Mesenchymal stem cell (in vitro differentiated cells and primary cell): ENCODE measurements around the gene EFEMP1.

ENCODE experiments used
- DNase-seq: peaks from one replicate; pipeline ENCODE4 v3.0.0-alpha.2; 2013
- H2AFZ ChIP-seq: one replicate; pipeline ENCODE4 v1.6.1; 2013; ENCODE audit warnings: low read depth, mild to moderate bottlenecking, control low read depth, inconsistent platforms, low read length, moderate library complexity
- H2AK5ac ChIP-seq: 2 replicates; pipeline ENCODE4 v1.6.1; 2013; ENCODE audit warnings: low read length, moderate library complexity, mild to moderate bottlenecking, inconsistent platforms; ENCODE audit not compliant: severe bottlenecking
- H2BK120ac ChIP-seq: one replicate; pipeline ENCODE4 v1.6.1; 2013; ENCODE audit warnings: low read depth, mild to moderate bottlenecking, inconsistent platforms, low read length, moderate library complexity
- H2BK12ac ChIP-seq, 2 experiments: one replicate each; pipeline ENCODE4 v1.6.1; 2013; ENCODE audit warnings: inconsistent platforms in 2 of 2, low read length in 2 of 2, mild to moderate bottlenecking in 2 of 2, moderate library complexity in 2 of 2, control low read depth in 1 of 2
- H2BK15ac ChIP-seq: one replicate; pipeline ENCODE4 v1.6.1; 2013; ENCODE audit warnings: mild to moderate bottlenecking, low read depth, inconsistent platforms; ENCODE audit not compliant: poor library complexity, severe bottlenecking
- H2BK5ac ChIP-seq: 2 replicates; pipeline ENCODE4 v1.6.1; 2013; ENCODE audit warnings: low read depth, mild to moderate bottlenecking, low read length, control low read depth, inconsistent platforms; ENCODE audit not compliant: poor library complexity, severe bottlenecking
- H3K14ac ChIP-seq, 2 experiments: one replicate each; pipeline ENCODE4 v1.6.1; 2013; ENCODE audit warnings: inconsistent platforms in 2 of 2, low read length in 2 of 2, control low read depth in 1 of 2, mild to moderate bottlenecking in 1 of 2, moderate library complexity in 1 of 2
- H3K18ac ChIP-seq, 2 experiments: one replicate each; pipeline ENCODE4 v1.6.1; 2013; ENCODE audit warnings: inconsistent platforms in 2 of 2, low read length in 2 of 2, control low read depth in 1 of 2, low read depth in 1 of 2, mild to moderate bottlenecking in 1 of 2
- H3K23ac ChIP-seq, 2 experiments: one replicate each; pipeline ENCODE4 v1.6.1; 2013; ENCODE audit warnings: inconsistent platforms in 2 of 2, low read length in 2 of 2, mild to moderate bottlenecking in 2 of 2, moderate library complexity in 2 of 2, control low read depth in 1 of 2
- H3K27ac ChIP-seq: 2 replicates; pipeline ENCODE4 v1.5.1; 2013; ENCODE audit warnings: mild to moderate bottlenecking, moderate library complexity, low read length, control low read depth, inconsistent platforms; ENCODE audit not compliant: poor library complexity, severe bottlenecking
- H3K27me3 ChIP-seq, 2 experiments: 2 replicates each; pipeline versions ENCODE4 v1.6.1 to v1.7.0; 2013; ENCODE audit warnings: low read length in 2 of 2, mild to moderate bottlenecking in 2 of 2, moderate library complexity in 2 of 2, control low read depth in 1 of 2, inconsistent platforms in 1 of 2; ENCODE audit not compliant: control insufficient read depth in 1 of 2, insufficient read depth in 1 of 2
- H3K36me3 ChIP-seq, 2 experiments: 2 replicates each; pipeline versions ENCODE4 v1.6.1 to v1.7.0; 2013; ENCODE audit warnings: low read length in 2 of 2, control low read depth in 1 of 2, inconsistent platforms in 1 of 2, low read depth in 1 of 2, mild to moderate bottlenecking in 1 of 2; ENCODE audit not compliant: insufficient read depth in 2 of 2, control insufficient read depth in 1 of 2
- H3K4ac ChIP-seq, 2 experiments: one replicate each; pipeline ENCODE4 v1.6.1; 2013; ENCODE audit warnings: inconsistent platforms in 2 of 2, low read length in 2 of 2, mild to moderate bottlenecking in 2 of 2, moderate library complexity in 2 of 2, control low read depth in 1 of 2, low read depth in 1 of 2
- H3K4me1 ChIP-seq: 2 replicates; pipeline ENCODE4 v1.6.1; 2013; ENCODE audit warnings: low read depth, low read length, control low read depth; ENCODE audit not compliant: control insufficient read depth, insufficient read depth
- H3K4me2 ChIP-seq: 2 replicates; pipeline ENCODE4 v1.6.1; 2013; ENCODE audit warnings: low read length, mild to moderate bottlenecking, inconsistent platforms; ENCODE audit not compliant: poor library complexity, severe bottlenecking
- H3K4me3 ChIP-seq, 2 experiments: 2 replicates each; pipeline versions ENCODE4 v1.5.1 to v1.7.0; 2013; ENCODE audit warnings: low read length in 2 of 2, mild to moderate bottlenecking in 2 of 2, control low read depth in 1 of 2, low read depth in 1 of 2; ENCODE audit not compliant: insufficient read depth in 1 of 2
- H3K79me1 ChIP-seq: replicated peaks from 2 replicates; pipeline ENCODE4 v1.6.1; 2013; ENCODE audit warnings: mild to moderate bottlenecking, control low read depth, low read length, inconsistent platforms; ENCODE audit not compliant: poor library complexity, severe bottlenecking
- H3K9ac ChIP-seq: 2 replicates; pipeline ENCODE4 v1.7.0; 2013; ENCODE audit warnings: mild to moderate bottlenecking, low read length, moderate library complexity
- H3K9me3 ChIP-seq: 2 replicates; pipeline ENCODE4 v1.7.0; 2013; ENCODE audit warnings: mild to moderate bottlenecking, low read length; ENCODE audit not compliant: control insufficient read depth
- H4K8ac ChIP-seq: one replicate; pipeline ENCODE4 v1.6.1; 2013; ENCODE audit warnings: inconsistent platforms, mild to moderate bottlenecking, low read length, moderate library complexity
- H4K91ac ChIP-seq: one replicate; pipeline ENCODE4 v1.6.1; 2013; ENCODE audit warnings: mild to moderate bottlenecking, low read length, inconsistent platforms
- WGBS: methylation state at CpG from one replicate; pipeline ENCODE4 v1.1.7; 2013; ENCODE audit warnings: mixed read lengths; 5-methylcytosine and 5-hydroxymethylcytosine counted together

The EFEMP1 gene

DNA sequence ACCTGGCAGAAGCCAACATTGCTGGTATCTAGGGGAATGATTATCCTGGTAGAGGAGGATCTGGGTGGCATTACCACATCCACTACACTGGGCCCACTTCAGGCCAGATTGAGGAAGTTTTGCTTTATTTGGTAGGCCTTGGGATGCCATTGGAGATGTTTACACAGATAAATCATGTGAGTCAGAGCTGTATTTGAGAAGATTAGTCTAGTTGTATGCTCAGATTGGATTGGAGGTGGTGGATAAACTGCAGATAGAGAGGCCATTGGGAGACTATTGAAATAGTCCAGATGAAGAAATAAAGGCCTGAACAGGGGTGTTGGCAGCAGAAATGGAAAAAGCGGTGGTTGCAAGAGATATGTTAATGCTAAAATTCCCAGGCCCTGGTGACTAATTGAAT lies 81.5 kb downstream of the EFEMP1 start:
- Histone ChIP-seq H4K91ac (peak overlapping the region; percentile 84), H3K9ac (no peak overlapping the region), H4K8ac (no peak overlapping the region), H3K79me1 (no peaks in the 10 kb centered on the region), H3K14ac (no peak overlapping the region), H2AK5ac (no peak overlapping the region), H3K36me3 (no peaks in the 10 kb centered on the region), H3K27me3 (no peaks in the 10 kb centered on the region), H3K4me3 (no peak overlapping the region), H2BK120ac (peak overlapping the region; percentile 77), H2BK5ac (no peak overlapping the region), H3K23ac (no peak overlapping the region), H3K18ac (peak overlapping the region; percentile 46 to 64), H3K27ac (no peak overlapping the region), H3K9me3 (no peaks in the 10 kb centered on the region), H3K4ac (peak overlapping the region; percentile 47 to 94), H3K4me2 (no peak overlapping the region), H2BK12ac (peak overlapping the region; percentile 80 to 92), H2AFZ (no peak overlapping the region), H2BK15ac (no peak overlapping the region), H3K4me1 (no peaks in the 10 kb centered on the region)
- peak; percentile 85 for DNase-seq
- WGBS = 38% methylated on average over 1 of the region's 1 CpG

DNA sequence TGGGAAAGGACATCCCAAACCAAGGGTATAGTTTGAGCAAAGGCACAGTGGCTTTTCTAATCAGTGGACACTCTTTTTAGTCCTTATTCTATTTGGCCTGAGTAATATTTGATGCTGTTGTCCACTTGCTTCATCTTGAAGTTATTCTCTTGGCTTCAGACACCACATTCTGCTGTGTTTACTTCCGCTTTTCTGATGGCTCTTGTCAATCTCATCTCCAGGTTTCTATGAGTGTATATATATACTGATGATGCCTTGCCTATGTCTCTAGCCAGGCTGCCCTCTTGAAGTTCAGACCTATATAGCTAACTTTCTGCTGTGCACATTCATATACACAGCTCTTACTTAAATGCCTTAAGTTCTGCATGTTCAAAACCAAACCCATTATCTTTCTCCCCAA lies 83.1 kb downstream of the EFEMP1 start:
- Histone ChIP-seq H3K79me1 (no peaks in the 10 kb centered on the region), H3K18ac (no peak overlapping the region), H3K27ac (no peak overlapping the region), H2AFZ (no peak overlapping the region), H3K9me3 (no peaks in the 10 kb centered on the region), H4K91ac (no peak overlapping the region), H2BK120ac (no peak overlapping the region), H4K8ac (no peak overlapping the region), H2BK5ac (no peak overlapping the region), H3K4me2 (no peak overlapping the region), H3K14ac (no peak overlapping the region), H3K23ac (no peak overlapping the region), H3K27me3 (no peaks in the 10 kb centered on the region), H2BK12ac (peak overlapping the region in 1 of 2 experiments; percentile 46), H3K4ac (no peak overlapping the region), H2AK5ac (no peak overlapping the region), H3K4me1 (no peaks in the 10 kb centered on the region), H3K4me3 (no peak overlapping the region), H3K9ac (no peak overlapping the region), H3K36me3 (no peaks in the 10 kb centered on the region), H2BK15ac (no peak overlapping the region)
- WGBS = no CpG with 5 or more reads among the region's 1 CpG
- no peak for DNase-seq

- Histone ChIP-seq H3K18ac (peak overlapping the region in 1 of 2 experiments; percentile 23), H3K4ac (peak overlapping the region in 1 of 2 experiments; percentile 50), H3K14ac (no peak overlapping the region), H3K27me3 (no peaks in the 10 kb centered on the region), H4K91ac (no peak overlapping the region), H4K8ac (no peak overlapping the region), H2AK5ac (no peak overlapping the region), H2BK120ac (peak overlapping the region; percentile 27), H2BK15ac (no peak overlapping the region), H3K9me3 (no peaks in the 10 kb centered on the region), H2BK12ac (peak overlapping the region in 1 of 2 experiments; percentile 61), H2AFZ (no peak overlapping the region), H3K79me1 (no peaks in the 10 kb centered on the region), H2BK5ac (no peak overlapping the region), H3K4me1 (no peaks in the 10 kb centered on the region), H3K4me2 (no peak overlapping the region), H3K9ac (no peak overlapping the region), H3K4me3 (no peak overlapping the region), H3K36me3 (no peaks in the 10 kb centered on the region), H3K27ac (no peak overlapping the region), H3K23ac (no peak overlapping the region)
- 22% methylated on average over 5 of the region's 7 CpGs for WGBS
- DNase-seq = peak; percentile 65
These were observed 84.3 kb downstream of the EFEMP1 start for GRCh38 chr2:55839182-55839819.

- 95% methylated on average over 1 of the region's 1 CpG for WGBS
- H3K27ac ChIP-seq = no peak overlapping the region
- H2BK15ac ChIP-seq = no peak overlapping the region
- H4K91ac ChIP-seq = no peak overlapping the region
- no peaks in the 10 kb centered on the region for H3K27me3 ChIP-seq
- no peak overlapping the region for H2AFZ ChIP-seq
- H3K9ac ChIP-seq = no peak overlapping the region
- no peak for DNase-seq
- H3K4me3 ChIP-seq = no peak overlapping the region
- no peak overlapping the region for H4K8ac ChIP-seq
- no peak overlapping the region for H2BK12ac ChIP-seq
- H3K36me3 ChIP-seq = no peaks in the 10 kb centered on the region
- H3K18ac ChIP-seq = no peak overlapping the region
- H3K14ac ChIP-seq = no peak overlapping the region
- H2BK120ac ChIP-seq = no peak overlapping the region
- H3K23ac ChIP-seq = no peak overlapping the region
- H3K4ac ChIP-seq = no peak overlapping the region
- no peaks in the 10 kb centered on the region for H3K79me1 ChIP-seq
- no peaks in the 10 kb centered on the region for H3K4me1 ChIP-seq
- no peak overlapping the region for H2AK5ac ChIP-seq
- no peaks in the 10 kb centered on the region for H3K9me3 ChIP-seq
- no peak overlapping the region for H2BK5ac ChIP-seq
- H3K4me2 ChIP-seq = no peak overlapping the region
These were observed 84.9 kb downstream of the EFEMP1 start for GRCh38 chr2:55838653-55839052.
